Left renal pelvis (tissue), 4 donors: ENCODE measurements around the gene GNE. TPM values are rescaled to one million over a fixed set of nuclear protein-coding genes. Genes with fewer than 3 reads are reported as not detected.
"Not testable (repeated sequence)": the region's sequence is repeated elsewhere in the genome, so short reads cannot be mapped to it uniquely, and the experiment has no call there.

Experiments used
- DNase-seq, 4 donors: peaks; one replicate each; pipeline ENCODE4 v3.0.0-alpha.2; 2013; ENCODE audit warnings: low read depth in 4 of 4, low spot score in 3 of 4
- polyA plus RNA-seq, 4 donors: library from polyadenylated mRNA; unstranded; fragments of 120-200 nt; gene quantifications; one replicate each; pipeline ENCODE4 v1.2.1, GENCODE V29; 2013; ENCODE audit not compliant: insufficient read length in 4 of 4

GNE gene
- polyA plus RNA-seq, 4 donors, result 17.7 to 21.6 (median 20.5) TPM

DNA sequence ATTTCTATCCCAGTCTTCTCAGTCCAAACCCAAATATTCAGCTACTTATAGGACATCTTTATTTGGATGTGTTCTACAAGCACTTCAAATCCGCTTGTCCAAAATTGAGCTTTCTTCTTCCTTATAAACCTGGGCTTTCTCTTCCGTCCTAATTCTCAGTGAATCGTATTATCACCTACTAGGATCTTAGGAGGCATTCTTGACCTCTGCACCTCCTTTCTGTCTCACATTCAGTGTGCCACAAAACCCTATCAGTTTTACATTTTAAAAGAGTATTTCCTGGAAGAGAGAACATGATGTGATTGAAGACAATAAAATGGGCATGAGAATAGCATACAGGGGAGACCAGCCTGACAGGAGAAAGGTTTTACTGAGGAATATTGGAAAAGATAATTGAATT is 16.8 kb upstream of the GNE start:
- no peak for DNase-seq

DNA sequence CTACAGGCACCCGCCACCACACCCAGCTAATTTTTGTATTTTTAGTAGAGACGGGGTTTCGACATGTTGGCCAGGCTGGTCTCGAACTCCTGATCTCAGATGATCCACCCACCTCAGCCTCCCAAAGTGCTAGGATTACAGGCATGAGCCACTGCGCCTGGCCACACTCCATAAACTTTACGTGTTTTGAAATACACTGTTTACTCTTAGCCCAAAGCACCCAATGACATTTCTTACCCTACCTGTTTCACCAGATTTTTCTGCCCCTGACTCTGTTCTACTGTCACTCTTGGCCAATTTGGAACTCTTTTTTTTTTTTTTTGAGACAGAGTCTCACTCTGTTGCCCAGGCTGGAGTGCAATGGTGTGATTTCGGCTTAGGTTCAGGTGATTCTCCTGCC is 15.1 kb upstream of the GNE start:
- DNase-seq, result not testable (repeated sequence)

DNA sequence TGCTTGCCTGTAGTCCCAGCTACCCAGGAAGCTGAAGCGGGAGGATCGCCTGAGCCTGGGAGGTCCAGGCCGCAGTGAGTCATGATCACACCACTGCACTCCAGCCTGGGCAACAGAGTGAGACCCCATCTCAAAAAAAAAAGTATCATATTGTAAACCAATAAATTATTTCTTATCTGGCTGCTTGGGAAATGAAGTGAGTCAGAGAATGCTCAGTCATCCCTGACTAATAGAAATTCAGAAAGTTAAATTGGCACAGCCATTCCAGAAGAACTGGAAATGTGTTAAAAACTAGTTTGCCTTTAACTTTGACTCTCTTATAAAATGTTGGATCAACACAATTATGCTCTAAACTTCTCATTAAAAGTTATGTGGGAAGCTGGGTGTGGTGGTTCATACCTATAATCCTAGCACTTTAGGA is 9.8 kb upstream of the GNE start:
- DNase-seq, result no peak

DNA sequence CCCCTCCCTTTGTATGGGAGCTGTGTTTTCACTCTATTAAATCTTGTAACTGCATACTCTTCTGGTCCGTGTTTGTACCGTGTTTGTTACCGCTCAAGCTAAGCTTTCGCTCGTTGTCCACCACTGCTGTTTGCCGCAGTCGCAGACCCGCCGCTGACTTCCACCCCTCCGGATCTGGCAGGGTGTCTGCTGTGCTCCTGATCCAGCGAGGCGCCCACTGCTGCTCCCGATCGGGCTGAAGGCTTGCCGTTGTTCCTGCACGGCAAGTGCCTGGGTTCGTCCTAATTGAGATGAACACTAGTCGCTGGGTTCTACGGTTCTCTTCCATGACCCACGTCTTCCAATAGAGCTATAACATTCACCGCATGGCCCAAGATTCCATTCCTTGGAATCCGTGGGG is 6.6 kb upstream of the GNE start:
- no peak for DNase-seq

DNA sequence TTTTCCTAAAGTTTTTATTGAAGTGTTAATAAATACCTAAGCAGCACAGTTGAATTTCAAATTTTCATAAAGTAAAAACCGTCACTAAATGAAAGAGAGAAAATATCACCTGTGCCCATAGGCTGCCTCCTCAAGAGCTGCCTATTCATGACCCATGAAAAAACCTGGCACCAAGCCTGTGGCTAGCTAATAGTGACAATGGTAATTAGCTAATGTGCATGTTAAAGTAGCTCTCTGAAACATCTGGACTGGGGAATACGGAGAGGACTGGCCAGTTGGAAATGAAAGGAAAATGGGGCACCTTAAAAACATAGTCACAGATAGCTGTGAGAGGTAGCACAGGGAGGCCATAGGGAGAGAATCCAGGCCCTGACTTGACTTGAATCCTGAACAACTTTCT is 5.4 kb upstream of the GNE start:
- no peak for DNase-seq

DNA sequence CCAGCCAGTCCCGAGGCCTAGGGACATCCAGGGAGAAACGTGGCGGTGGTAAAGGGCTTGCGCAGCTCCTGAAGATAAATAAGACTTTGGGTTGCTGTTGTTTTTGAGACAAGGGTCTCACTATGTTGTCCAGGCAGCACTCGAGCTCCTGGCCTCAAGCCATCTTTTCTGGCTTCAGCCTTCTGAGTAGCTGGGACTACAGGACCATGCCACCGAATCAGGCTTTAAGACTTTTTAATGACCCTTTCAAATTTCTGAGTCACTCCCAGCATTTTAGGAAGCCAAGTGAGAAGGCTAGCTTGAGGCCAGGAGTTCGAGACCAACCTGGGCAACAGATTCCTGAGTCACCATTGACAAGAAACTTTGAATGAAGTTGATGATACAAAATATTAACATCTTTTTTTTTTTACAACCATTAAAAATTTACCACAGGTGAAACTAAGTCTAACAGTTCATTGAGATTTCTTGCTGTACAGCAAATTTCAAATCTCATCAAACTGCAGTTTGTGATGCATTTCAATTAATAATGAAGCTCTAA is 817 bp upstream of the GNE start:
- no peak for DNase-seq

DNA sequence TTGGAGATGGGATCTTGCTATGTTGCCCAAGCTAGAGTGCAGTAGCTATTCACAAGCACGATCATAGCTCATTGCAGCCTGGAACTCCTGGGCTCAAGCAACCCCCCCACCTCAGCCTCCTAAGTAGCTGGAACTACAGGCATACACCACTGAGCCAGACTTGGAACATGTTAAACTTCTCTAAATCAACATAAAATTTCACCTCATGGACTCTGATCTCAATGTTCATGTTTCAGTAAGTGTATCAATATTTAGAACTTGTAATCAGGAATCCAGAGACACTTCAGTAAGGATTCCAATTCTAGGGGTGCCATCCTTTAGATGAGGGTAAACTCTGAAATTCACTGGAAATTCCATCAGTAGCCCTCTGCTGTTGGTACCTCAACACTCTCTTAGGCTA is 6.8 kb downstream of the GNE start:
- no peak for DNase-seq

DNA sequence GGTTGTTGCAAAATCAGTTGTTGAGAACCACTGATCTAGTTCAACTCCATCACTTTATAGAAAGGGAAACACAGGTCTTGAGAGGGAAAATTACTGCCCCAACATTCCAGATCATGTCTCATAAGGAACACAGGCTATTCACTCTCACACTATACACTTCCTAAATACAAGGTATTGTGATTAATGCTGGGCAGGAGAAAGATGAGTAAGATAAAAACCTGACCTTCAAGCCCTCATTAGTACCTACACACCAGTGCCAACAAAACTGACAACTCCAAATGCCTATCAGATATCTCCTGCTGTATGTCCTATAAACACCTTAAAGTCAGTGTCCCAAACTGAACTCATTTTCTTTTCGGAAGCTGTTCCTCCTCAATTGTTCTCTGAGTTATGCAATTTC is 8.2 kb downstream of the GNE start:
- DNase-seq, result no peak

DNA sequence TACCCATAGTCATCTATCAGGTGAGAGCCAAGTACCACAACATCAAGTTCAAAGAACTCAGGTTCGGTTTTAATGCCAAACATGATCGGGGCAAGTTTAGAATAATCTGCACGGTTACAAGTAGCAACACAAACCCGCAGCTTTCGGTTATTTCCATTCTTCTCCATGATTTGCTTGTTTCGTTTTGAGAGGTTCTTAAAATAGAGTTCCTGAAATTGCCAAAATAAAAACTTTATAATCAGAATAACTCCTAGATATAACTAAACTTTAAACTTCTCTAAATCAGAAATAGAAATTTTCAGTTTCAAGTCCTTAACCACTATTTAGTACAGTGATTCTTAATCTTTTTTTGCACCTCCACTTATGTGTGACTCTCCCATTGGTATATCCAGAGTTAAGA is 9.1 kb downstream of the GNE start:
- DNase-seq, result no peak

DNA sequence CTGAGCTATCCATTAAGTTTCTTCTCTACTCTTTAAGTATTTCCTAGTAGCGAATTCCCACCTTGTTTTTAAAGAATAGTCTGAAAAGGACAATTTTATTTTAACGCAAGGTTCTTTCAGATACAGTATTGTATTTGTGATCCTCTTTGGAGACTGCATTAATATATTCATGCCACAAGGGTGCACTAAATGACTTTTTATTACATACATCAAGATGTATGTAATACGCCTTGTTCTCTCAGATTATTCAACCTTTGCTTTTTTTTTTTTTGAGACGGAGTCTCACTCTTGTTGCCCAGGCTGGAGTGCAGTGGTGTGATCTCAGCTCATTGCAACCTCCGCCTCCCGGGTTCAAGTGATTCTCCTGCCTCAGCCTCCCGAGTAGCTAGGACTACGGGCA is 10.2 kb downstream of the GNE start:
- DNase-seq, result not testable (repeated sequence)

DNA sequence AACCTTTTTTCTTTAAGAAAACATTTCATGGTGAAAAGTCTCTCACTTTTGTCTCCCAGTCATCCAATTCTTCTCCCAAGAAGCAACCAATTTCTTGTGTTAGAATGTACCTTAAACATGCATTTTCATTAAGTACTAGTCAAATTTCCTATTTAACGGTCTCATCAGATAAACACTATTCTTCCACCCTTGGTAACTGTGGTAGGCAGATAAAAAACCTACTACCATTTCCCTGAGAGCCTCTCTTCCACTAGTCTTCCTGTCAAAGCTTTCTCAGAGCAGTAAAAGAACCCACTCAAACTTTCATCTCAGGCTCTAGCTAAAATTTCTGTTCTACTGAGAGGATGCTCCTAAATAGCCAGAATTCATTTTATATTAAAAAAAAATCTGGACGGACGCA is 10.9 kb downstream of the GNE start:
- DNase-seq, result no peak

DNA sequence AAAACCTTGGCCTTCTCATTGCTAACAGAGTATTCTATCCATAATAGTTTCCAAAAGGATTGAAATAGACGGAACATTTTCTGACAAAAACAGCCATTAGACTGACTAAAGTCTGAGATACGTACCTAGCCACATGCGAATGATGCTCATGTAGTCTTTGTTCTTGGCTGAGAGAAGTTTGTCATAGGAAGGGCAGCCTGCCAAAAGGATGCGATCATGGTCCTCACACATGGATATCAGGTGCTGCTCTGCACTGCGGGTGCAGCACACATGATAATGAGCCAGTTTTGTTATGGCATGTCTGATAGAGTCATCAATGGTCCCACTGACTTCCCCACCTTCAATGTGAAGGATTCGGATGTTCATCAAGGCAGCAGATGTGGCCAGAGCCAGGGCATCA is 12.3 kb downstream of the GNE start:
- DNase-seq, result no peak

DNA sequence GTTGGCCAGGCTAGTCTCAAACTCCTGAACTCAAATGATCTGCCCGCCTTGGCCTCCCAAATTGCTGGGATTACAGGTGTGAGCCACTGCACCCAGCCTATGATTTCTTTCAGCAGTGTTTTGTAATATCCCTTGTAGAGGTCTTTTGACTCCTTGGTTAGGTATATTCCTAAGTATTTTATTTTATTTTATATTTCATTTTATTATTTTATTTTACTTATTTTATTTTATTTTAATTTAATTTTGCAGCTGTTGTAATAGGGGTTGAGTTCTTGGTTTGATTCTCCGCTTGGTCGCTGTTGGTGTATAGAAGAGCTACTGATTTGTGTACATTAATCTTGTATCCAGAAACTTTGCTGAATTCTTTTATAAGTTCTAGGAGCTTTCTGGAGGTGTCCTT is 18.6 kb downstream of the GNE start:
- not testable (repeated sequence) for DNase-seq

DNA sequence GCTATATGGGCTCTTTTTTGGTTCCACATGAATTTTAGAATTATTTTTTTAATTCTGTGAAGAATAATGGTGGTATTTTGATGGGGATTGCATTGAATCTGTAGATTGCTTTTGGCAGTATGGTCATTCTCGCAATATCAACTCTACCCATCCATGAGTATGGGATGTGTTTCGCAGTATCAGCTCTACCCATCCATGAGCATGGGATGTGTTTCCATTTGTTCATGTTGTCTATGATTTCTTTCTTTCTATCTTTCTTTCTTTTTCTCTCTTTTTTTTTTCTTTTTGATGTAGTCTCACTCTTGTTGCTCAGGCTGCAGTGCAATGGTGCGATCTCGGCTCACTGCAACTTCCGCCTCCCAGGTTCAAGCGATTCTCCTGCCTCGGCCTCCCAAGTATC is 19.0 kb downstream of the GNE start:
- not testable (repeated sequence) for DNase-seq

DNA sequence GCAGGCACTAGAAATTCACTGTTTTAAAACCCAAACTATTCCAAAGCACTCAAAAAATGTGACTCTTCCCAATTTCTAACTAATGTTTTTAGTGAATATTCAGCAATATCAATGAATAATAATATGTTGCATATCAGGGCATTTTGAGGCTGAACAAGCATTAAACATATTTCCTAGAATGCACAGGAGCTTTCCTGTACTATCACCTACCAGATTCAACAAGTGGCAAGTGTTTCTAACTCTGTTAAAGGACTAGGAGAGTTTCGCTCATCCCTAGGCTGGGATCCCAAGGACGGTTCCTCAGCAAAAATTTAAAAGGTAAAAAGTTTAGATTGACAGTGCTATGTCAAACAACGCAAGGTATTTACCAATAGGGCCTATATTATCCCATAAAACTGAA is 21.0 kb downstream of the GNE start:
- no peak for DNase-seq

DNA sequence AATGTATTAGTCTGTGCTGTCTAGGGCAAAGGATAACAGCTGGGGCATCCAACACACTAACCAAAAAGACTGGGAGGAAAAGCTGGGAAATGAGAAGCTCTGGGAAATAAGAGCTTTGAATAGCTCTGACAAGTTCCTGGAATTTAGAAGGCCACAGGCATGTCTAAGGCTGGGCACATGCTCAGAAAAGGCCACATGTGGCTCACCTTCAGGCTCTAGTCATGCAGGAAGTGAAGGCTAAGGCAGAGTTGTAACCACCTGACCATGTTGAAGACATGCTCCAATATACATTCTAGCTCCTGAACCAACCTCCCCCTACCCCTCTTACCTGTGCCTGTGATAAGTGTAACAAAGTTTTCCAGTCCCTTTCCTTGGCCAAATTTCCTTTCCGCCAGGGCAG is 35.8 kb downstream of the GNE start:
- DNase-seq, result no peak

DNA sequence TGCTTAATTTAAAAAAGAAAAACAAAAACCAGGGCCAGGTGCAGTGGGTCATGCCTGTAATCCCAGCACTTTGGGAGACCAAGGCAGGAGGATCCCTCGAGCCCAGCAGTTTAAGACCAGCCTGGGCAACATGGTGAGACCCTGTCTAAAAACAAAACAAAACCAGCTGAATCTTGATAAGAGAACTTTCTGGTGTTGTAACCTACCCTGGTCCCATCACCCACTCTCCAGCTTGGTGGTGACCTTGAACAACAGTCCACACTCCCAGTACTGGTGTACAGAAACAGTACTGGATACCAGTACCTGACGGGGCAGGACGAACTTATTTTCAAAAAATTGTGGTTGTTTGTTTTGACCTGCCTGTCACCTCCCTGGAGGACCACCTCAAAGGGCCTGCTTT is 36.6 kb downstream of the GNE start:
- no peak for DNase-seq

DNA sequence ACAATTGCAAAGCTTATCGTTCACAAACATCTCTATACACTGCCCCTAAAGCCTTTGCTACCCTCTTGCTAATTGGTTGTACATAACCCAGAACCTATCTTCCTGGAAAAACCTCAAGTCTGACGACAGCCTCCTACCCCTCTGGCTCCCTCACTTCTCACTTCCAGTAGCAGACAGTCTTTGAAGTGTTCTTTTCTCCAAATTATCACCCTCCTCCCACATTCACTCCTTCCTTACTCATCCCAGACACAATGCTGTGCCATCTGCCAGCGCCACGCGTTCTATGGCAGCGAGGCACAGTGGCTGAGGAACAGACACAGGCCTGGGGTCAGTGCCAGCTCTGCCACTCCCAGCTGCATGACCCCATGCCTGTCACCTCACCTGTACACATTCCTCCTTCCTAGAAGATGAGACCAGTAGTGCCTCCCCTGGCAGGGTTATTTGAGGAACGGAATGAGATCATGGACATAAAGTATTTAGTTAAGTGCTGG is 39.8 kb downstream of the GNE start:
- DNase-seq, result no peak

DNA sequence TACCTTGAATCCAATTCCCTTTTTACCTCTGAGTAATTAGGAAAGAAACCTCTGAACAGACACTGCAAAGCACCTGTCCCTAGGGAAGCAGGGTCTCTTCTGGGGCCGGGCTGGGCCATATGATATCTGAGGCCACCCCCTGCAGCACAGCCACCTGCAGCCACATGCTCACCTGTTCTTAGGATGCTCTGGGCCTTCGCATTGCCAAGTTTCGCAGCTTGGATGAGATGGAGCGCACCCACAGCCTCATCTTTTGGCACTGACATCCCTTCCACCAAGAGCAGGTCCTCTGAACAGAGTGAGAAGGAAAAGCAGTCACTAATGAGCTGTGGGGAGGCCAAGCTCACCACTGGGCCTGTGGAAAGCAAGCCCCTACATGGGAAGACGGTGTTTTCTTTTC is 40.2 kb downstream of the GNE start:
- DNase-seq, result no peak

DNA sequence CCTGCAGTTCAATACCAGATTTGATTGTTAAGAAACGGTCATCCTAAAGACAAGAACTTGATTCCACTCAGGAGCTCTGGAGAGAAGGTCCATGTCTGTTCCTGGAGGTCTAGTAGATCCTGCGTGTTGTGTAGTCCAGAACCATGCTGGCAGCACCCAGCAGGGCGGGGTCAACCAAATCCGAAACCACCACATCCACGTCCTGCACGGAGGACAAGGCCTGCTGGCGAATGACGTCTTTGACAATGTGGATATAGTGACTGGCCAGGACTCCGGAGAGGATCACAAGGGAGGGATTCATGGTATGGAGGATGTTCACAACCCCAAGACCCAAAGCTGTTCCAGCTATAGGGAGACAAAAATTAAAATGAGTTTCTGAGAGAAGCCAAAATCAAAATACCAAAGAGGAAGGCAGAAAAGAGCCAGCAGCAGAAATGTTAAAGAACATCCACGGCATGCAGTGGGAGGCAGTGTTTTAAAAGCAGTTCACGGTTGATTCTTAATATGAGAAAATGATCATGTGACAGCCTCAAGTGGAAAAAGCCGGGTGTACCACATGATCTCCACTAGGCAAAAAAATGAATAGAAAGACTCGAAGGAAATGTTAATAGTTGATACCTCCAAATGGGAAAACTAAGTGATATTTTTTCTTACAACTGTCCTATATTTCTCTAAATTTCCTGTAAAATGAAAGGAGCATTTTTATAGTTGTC is 40.8 kb downstream of the GNE start:
- no peak for DNase-seq

DNA sequence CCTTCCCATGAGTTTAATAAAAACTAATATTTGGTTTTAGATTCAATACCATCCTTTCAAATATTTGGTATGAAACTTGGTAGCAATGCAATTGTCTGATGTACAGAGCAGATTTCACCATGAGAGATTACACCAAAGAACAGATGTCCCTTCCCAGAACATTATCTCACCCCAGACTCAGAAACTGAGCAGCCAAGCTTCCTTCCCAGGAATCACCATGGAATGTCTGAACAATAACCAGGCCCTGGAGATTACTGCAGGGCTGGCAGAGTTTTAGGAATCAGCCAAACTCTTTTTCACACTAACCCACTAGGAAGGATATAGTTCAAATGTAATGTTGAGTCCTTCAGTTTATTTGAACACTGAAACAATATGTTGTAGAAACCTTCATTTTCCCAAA is 43.7 kb downstream of the GNE start:
- no peak for DNase-seq

DNA sequence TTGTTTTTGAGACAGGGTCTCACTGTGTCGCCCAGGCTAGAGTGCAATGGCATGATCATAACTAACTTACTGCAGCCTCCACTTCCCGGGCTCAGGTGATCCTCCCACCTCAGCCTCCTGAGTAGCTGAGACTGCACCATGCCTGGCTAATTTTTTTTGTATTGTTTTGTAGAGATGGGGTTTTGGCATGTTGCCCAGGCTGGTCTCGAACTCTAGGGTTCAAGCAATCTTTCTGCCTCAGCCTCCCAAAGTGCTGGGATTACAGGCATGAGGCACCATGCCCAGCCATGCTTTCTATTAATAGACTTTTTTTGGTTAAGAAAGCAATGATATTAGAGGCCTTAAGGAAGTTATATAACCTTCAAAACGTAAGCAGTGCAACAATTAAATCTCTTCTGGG is 44.3 kb downstream of the GNE start:
- DNase-seq, result no peak

DNA sequence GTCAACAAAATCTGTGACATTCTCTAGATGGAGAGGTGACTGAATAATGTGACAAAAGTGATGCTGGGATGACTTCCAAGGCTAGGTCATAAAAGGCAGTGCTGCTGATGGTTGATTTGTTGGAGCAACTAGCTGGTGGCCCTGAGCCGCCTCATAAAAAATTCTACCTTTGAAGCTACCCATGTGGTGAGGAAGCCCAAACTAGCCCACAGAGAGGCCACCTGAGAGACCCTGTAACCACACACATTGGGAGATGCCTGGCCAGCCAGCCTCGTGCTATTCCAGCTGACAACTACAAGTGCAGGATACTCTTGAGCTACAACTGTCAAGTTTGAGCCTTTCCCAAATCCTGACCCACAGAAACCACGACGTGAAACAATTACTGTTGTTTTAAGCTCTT is 44.9 kb downstream of the GNE start:
- no peak for DNase-seq
